Islet of Langerhans (tissue), 1 donor: ENCODE results near the gene FAM83E.

ENCODE experiments used
- FAIRE-seq: peaks from one replicate; lab custom pipeline; 2011; peaks lifted over from hg19 to GRCh38; lab: Jason Lieb, UNC

Gene FAM83E

DNA sequence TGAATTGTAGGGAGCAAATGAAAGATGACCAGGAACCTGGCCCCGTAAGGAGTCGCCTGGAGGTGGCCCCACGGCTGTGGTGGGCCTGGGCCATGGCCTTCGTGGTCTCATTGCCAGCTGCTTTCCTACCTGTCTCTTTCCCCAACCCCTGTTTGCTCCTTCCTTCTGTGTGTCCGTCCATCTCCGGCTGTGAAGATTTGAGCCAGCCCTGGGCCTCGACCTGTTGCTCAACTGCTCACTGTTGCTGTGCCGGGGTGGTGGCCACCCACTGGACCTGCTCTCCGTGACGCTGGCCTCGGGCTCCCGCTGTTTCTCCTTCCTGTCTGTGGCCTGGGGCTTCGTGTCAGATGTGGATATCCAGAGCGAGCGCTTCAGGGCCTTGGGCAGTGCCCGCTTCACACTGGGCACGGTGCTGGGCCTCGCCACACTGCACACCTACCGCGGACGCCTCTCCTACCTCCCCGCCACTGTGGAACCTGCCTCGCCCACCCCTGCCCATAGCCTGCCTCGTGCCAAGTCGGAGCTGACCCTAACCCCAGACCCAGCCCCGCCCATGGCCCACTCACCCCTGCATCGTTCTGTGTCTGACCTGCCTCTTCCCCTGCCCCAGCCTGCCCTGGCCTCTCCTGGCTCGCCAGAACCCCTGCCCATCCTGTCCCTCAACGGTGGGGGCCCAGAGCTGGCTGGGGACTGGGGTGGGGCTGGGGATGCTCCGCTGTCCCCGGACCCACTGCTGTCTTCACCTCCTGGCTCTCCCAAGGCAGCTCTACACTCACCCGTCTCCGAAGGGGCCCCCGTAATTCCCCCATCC is 13.8 kb upstream of the FAM83E start:
- no peak for FAIRE-seq

DNA sequence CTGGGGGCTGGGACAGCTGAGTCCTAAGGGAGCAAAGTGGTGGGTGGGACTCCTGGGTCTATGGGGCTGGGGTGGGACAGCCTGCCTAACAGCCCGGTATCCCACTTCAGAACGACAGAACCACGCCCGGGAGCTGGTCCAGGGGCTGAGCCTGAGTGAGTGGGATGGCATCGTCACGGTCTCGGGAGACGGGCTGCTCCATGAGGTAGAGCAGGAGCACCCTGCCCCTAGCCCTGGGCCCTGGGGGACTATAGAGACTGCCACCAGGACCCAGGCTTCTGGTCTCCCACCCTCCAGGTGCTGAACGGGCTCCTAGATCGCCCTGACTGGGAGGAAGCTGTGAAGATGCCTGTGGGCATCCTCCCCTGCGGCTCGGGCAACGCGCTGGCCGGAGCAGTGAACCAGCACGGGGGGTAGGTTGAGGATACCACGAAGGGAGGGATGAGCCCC is 13.0 kb upstream of the FAM83E start:
- FAIRE-seq, result no peak

DNA sequence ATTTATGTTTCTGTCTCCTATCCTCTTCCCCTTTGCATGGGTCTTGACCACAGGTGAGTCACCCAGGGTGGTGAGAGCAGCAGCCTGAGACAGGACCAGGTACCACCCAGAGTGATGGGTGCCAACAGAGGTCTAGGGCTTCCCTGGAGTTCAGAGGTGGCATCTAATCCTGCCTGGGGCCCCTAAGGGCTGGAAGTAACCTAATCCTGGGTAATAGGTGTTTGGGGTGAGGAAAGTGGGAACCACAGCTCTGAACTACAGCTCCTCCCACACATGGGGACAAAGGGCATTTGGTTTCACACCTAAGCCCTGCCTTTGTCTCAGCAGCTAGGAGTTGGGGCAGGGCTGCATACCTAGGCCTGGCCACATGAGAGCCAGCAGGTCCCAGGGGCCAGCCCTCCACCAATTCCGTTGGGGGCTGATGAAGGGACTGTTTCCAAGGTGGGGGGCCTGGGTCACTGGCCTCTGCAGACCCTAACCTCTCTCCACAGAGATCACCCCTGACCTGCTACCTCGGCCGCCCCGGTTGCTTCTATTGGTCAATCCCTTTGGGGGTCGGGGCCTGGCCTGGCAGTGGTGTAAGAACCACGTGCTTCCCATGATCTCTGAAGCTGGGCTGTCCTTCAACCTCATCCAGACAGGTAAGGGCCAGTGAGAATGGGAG is 12.5 kb upstream of the FAM83E start:
- FAIRE-seq, result no peak

DNA sequence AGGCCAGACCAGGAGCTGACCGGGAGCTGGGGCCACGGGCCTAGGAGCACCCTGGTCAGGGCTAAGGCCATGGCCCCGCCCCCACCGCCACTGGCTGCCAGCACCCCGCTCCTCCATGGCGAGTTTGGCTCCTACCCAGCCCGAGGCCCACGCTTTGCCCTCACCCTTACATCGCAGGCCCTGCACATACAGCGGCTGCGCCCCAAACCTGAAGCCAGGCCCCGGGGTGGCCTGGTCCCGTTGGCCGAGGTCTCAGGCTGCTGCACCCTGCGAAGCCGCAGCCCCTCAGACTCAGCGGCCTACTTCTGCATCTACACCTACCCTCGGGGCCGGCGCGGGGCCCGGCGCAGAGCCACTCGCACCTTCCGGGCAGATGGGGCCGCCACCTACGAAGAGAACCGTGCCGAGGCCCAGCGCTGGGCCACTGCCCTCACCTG is 11.0 kb upstream of the FAM83E start:
- FAIRE-seq, result no peak

DNA sequence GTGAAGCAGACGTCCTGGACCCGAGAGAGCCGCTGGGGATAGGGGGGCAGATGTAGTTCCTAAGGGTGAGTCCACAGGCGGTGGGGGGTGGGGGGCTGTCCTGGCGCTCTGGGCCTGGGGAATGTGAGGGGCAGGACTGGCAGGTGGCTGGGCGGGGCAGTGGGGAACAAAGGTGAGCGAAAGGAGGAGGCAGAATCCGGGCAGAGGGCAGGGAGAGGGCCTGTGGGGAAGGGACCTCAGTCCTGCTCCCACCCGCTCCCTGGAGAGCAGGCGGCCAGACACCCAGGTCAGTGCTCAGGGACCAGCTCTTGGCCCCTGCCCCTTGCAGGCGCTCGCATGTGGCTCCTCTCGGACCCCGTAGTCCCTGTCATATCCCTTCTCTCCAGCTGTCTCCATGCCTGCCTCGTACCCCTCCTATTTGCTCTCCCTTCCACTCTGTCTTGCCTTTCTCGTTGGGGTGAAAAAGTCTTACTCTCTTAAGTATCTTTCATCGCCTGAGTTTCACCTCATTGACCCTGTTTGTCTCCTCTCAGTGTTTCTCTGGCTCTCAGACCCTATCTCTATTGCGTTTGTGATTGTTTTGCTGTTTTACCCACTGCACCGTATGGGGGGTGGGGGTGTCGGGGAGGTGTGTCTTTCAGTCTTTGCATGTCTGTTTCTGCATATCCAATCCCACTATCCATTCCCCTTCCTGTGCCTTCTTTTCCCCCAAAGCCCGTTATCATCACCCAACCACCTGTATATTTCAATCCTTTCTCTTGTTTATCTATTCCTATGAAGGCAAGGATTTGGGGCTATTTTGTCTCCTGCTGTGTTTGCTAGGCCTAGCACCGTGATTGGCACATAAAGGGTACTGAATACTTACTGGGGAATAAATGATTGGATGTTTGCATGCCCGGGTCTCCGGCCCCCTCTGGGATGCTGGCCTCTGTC is 10.2 kb upstream of the FAM83E start:
- no peak for FAIRE-seq

DNA sequence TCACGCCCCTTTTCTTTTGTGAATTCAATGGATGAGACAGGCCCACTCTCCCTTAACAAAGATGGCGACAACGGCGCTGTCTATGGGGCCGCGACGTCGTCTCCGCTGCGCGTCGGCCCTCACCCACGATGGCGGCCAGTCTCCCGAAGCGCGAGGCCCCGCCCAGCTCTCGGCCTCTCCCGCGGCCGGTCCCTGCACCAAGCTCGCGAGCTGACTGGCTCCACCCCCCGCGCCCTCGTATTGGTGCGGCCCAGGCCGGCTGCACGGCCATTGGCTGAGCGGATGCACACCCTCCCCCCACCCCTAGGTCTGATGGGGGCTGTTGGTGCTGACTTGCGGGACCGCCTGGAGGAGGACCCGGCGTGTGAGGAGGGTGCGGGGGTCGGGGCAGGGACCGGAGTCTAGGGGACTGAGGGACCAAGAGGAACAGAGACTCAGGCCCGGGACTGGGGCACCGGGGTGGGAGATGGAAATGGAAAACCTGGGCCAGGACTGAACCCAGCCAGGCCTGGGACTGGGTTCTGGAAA is 9.3 kb upstream of the FAM83E start:
- no peak for FAIRE-seq

DNA sequence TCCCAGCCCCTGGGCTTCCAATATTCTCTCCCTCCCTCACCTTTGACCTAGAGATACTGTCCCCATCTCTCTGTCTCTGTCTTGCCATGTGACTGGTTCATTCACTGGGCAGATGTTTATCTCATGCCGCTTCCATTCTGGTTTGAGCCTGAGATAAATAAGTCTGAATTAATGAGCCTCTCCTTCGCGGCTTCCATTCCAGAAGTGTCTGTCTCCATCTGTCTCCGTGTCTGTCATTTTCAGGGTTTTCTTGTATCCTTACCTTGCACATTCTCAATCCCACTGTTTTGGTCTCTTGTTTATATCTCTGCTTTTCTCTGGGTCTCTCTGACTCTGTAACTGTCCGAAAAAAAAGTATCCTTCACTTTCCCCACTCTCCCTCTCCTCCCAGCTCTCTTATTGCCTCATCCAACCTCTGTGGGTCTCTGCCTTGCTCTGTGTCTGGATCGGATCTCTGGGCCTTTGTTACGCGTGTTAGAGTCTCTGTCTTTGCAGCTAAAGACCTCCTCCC is 8.7 kb upstream of the FAM83E start:
- FAIRE-seq, result no peak

DNA sequence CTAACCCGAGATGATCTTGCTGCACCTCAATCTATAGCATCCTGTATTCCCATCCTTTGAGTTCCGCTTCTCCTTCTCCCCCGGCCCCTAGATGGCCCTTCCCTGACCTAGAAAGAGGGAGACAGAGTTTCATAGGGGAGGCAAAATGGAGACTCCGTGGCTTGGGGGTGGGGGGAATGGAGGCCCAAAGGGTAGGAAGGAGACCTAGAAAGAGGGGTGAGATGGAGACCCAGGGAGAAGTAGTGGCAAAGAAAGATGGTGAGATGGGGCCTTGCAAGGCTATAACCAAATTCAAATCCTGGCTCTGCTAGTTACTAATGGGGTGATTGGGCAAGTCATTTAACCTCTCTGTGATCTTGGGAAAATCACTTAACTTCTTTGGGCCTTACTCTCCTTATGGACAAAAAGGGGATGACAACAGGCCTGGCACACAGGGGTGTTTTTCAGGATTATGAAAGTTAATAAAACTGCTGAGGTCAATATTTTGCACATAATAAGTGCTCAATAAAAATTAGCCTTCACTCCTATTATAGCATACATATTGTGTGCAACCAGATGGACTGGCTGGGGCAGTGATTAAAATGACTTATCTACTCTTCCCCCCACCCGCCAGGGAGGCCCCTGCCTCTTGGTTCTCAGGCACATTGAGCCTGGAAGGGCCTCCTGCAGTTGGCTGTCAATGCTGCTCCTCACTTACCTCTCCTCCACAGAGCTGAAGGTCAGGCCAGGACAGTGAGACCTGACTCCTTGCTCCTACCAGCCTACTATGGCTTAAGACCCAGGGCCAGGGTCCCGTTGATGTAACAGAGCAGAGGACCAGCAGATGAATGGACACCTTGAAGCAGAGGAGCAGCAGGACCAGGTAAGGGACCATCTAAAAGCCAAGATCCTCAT is 5.1 kb upstream of the FAM83E start:
- FAIRE-seq, result no peak

DNA sequence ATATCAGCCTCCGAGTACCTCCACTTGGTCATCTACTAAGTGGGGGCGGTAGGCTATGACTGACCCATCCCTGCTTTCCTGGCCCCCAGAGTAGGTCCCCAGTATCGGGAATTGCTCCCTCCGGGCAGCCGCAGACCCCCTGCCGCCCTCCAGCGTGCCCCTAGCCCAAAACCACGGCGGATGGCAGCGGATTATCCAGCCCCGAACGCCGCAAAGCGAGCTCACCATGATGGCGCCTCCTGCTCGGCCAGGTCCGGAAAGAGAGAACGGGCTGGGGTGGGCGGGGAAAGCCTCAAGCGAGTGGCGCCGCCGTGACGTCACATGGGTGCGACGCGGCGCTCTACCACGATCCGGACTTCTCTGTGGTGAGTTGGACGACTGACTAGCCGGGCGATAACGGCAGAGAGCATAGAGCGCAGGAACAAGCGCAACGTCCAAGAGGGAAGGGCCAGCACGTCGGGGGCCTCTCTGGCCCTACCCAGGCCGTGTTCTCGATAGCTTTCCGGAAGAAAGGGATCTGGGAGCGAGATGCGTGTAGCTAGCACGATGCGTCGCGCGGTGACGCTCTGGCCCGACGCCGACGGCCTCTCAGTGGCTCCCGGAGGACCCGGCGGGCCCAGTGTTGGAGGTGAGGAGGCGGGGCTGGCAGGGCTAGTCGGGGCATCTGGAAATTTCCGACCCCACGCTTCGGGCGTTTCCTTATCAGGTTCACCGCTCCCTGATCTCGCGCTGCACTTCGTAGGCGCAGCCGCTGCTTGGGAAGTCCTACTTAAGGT is 4.2 kb upstream of the FAM83E start, which contains the start of the genes RPL18 and SPHK2:
RPL18 (minus strand) TSS at position 263 of the 776 bp plus-strand sequence; CDS start at position 228, 35 bp downstream.
SPHK2 (plus strand) TSS at position 591 of the 776 bp plus-strand sequence. CDS start 1,009 bp downstream, outside the sequence.
- FAIRE-seq, result peak; percentile 43

DNA sequence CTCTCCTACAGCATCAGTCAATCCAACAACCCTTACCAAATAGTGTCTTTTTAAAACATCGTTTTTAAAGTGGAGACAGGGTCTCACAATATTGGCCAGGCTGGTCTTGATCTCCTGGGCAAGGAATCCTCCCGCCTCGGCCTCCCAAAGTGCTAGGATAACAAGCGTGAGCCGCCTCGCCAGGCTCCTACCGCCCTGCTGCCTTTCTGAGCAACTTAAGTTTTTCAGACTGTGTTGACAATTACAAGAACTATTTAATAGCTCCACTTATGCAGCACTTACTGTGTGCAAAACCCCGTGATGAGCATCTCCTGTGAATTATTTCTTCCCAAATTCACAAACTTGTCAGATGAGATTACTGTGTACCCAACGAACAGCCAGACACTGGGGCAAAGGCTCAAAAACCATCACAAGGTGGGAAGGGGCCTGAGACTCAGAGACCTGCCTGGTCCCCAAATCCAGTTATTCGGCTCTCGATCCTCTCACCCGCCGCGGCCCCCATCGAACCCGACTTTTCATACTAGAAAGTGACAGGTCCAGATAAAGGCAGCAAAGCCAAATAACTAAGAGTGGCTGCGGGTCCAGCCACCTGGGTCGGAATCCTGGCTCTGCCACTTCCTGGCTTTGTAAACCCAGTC is 3.5 kb upstream of the FAM83E start:
- FAIRE-seq, result no peak

DNA sequence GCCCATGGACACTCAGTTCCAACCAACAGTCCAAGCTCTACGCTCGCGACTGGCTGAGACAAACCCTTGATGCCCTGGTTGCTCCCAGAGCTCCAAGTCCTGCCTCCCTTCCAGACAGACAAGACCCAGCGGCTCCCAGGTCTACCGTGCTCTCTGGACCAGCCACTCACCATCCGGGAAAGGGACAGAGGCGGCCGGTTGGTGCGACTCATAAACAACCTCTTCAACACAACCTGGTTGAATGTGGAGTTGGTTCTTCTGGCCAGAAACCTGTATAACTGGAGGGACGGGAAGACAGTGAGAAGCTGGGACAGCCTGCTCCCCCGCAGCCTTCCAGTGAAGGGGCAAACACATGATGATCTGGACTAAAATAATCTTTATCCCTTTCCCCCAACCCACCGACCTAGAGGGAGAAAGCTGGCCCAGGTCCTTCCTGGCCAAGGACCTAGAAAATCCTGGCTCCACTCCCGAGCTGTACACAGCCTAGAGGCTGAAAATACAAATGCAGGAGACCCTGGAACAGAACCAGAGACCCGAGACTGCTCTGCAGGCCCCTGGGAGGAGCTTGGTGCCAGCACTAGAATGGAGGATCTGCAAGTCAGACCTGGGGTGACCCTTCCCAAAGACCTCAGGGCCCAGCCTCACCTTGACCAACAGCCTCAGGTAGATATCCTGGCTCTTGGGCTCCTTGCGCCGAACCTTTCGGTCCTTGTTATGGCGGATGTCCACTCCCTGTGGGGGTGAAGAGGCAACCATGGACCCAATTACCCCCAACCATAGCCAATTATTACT is 2.5 kb upstream of the FAM83E start:
- no peak for FAIRE-seq

DNA sequence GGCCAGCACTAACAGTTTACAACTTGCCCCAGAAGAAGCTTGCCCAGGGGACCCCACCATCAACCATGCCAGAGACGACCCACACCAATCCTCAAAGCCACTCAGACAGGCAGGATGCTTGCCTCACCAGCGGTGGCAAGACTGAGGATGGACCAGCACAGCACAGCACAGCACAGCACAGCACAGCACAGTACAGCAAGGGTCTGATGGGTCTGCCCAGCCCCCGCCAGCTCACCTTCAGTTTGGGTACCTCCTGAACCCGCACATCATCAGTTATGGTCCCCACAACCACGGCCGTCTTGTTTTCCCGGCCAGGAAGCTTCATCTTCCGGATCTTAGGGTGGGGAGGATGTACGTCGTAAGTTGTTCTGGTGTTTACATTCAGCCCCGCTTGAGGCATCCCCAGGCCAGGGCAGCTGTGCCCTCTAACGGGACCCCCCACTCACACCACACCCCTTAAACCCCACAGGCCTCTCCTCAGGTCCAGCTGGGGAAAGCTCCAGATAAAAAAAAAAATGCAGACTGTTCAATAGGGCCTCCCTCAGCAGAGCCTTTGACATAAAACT is 1.7 kb upstream of the FAM83E start:
- FAIRE-seq, result no peak

DNA sequence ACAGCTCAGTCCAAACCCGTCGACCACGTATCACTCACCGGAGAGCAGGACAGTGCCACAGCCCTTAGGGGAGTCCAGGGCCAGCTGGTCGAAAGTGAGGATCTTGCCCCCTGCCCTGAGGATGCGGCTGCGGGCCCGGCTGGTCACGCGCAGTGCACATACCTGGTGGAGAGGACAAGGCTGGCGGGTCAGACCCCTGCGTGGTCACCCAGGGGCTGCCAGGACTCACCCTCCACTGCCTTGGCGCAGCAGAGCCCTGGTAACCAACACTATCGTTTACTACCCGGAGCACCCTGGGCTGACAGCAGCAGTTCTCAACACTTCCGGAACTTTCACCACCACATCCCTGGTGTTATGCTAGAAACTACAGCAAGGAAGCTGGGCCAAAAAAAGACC is 1.2 kb upstream of the FAM83E start:
- FAIRE-seq, result no peak

DNA sequence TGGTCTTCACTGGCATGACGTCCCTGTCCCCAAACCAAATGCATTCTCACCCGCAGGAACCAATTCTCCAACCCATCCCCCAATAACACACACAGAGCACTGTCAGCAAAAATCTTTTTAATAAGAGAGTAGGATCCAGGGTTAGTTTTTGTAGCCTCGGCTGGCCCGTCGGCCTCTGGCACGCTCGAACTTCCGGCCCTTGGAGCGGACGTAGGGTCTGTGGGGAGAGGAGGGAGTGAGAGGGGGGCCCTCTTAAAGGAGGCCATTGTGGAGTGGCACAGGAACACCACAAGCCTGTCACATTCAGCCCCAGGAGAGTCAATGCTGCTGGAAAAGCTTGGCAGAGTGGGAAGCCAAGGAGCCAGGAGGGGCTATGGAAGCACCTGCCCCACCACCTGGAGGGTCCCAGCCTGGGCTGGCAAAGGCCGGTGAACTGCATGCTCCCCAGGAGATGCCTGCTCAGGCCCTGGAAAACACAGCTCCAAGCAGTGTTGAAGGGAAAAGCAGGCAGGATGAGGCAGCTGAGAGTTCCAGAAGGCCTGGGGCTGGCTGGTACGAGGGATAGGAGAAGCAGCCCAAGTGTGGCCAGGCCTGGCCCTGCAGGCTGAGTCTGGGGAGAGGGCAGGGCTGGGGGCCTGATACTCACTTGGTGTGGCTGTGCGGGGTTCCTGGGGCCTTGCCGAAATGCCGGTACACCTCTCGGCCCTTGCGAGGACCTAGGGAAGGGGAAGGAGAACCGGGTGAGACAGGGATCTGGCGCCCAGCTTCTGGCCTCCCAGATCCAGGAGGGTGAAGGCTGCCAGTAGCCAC is 560 bp upstream of the FAM83E start:
- FAIRE-seq, result no peak

DNA sequence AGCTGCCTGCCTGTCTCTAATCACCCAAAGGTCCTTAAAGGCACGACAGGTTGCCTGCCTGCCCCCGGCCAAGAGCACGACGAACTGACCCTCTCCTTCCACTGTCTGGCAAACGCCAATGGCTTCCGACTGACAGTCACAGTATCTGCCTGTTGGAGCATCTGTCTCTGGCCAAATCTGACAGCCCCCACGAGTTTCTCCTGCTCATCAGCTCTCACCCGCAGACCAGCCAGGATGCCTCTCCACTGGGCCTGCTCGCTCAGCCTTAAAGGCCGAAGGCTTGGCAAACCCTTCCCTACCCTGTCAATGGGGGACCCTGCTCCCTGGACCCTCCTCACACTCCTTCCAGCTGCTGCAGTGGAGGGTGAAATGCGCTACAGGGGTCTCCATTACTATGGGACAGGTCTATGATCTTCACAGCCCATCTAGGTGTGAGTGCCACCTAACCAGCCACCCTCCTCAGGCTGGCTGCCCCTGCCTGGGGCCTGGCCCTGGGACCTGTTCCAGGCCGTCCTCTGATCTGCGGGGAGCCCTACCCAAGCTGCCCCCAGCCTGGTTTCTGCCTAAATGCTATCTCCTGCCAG is 932 bp downstream of the FAM83E start:
- no peak for FAIRE-seq

DNA sequence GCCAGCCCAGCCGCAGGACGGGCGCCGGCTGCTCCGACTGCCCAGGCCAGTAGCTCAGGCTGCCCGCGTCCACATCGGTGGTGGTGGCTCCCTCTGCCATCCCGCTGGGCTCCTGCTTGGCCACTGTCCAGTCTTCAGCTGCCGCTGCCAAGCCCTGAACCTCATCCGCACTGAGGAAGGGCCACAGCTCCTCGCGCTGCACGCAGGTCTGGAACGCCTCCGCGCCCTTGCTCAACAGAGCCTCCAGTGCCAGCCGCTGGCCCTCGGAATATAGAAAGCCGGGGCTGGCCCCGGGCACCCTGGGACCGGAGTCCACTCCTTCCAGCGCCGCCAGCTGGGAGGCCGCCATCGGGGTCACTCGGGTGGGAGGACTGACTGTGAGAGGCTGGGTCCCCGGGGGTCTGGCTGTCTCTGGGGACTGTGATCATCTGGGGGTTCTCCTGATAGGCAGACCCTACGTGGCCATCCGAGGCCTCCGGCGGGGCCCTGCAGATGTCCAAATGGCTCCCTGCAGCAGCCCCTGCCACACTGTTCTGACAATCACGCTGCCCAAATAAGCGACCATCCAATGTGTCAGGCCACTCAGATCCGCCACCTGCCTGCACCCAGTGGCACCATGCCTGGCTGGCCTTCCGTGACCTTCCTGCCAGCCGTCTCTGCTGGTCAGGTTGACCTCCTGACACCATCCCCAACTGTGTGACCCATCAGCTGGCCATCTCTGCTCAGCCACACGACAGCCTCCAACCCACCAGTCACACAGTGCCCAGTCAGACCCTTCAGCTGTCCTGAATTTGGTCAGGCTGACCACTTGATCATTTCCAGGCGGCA is 1.6 kb downstream of the FAM83E start:
- no peak for FAIRE-seq
